ENCODE data around the gene ABHD14A. TPM values are rescaled to one million over a fixed set of nuclear protein-coding genes. Genes with fewer than 3 reads are reported as not detected.

Gene ABHD14A
- total RNA-seq, 2 experiments from 2014 or later: 11.8 to 13.7 TPM

DNA sequence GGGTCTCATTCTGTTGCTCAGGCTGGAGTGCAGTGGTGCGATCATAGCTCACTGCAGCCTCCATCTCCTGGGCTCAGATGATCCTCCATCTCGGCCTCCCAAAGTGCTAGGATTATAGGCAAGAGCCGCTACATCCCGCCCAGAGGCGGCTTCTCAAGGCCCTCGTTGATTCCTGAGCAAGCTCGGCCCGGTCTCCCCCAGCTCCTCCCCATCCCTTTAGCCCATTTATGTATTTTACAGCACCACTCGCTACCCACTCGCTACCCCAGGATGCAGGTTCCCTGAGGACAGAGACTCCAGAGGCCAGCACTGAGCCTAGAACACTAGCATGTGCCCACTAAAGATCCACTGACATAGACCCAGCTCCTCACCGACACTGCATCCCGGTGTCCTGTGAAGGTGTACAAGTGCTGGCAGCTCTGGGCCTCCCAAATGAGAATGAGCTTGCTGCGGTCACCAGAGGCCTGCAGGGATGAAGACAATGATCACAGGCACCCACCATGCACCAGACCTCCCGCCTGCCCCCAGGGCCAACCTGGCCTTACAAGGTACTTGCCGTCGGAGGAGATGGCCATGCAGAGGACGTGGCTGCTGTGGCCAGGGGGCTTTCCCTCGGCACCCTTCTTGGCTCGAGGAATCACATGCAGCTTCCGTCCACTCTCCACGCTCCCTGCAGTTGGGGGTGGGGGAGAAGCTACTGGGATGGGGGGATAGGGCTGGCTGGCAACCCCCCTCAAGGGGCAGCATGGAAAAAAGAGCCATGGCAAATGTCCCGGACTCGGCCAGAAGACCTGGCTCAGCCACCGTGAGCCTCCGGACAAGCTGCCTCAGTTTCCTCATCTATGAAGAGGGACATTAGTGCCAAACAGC lies 38.7 kb upstream of the ABHD14A start:
- CTCF ChIA-PET: no interaction called here
- Mint-ChIP-seq H3K27me3 (no peaks in the 10 kb centered on the region), H3K27ac (no peak overlapping the region), H3K9me3 (ENCODE audit: low read depth) (no peaks in the 10 kb centered on the region), H3K4me1 (peaks cover 31% of the 10 kb centered on the region), H3K36me3 (peaks cover 25% of the 10 kb centered on the region), H3K4me3 (no peak overlapping the region)
- no peak for ATAC-seq
- no peak for DNase-seq

DNA sequence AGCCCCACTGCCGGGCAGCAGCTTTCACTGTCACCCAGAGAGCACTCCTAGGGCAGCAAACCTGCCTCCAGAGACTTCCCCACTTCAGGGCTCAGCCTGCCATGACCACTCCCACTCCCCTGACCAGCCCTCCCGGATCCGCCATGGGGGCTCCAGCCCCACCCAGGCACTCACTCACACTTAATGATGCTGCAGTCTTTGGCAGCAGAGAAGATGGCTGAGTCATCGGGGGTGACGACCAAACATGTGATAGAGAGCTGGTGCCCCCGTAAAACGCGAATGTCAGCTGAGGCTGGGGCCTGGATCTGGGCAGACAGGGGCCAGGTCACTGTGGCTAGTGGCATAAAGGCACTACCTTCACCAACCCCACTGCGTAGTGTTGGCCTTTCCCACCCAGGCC lies 37.9 kb upstream of the ABHD14A start:
- DNase-seq (no peak), ATAC-seq (no peak)
- no peak overlapping the region for H3K4me3 Mint-ChIP-seq
- no peak overlapping the region for H3K27ac Mint-ChIP-seq
- CTCF ChIA-PET: interaction anchor here (0.7 kb wide), 1 partner anchor 251 kb away, joined by 3 read pairs; no protein-coding TSS in a partner anchor
- H3K4me1 Mint-ChIP-seq: peaks cover 33% of the 10 kb centered on the region
- H3K36me3 Mint-ChIP-seq: peaks cover 23% of the 10 kb centered on the region
- no peaks in the 10 kb centered on the region for H3K27me3 Mint-ChIP-seq
- no peaks in the 10 kb centered on the region for H3K9me3 Mint-ChIP-seq (ENCODE audit: low read depth)

DNA sequence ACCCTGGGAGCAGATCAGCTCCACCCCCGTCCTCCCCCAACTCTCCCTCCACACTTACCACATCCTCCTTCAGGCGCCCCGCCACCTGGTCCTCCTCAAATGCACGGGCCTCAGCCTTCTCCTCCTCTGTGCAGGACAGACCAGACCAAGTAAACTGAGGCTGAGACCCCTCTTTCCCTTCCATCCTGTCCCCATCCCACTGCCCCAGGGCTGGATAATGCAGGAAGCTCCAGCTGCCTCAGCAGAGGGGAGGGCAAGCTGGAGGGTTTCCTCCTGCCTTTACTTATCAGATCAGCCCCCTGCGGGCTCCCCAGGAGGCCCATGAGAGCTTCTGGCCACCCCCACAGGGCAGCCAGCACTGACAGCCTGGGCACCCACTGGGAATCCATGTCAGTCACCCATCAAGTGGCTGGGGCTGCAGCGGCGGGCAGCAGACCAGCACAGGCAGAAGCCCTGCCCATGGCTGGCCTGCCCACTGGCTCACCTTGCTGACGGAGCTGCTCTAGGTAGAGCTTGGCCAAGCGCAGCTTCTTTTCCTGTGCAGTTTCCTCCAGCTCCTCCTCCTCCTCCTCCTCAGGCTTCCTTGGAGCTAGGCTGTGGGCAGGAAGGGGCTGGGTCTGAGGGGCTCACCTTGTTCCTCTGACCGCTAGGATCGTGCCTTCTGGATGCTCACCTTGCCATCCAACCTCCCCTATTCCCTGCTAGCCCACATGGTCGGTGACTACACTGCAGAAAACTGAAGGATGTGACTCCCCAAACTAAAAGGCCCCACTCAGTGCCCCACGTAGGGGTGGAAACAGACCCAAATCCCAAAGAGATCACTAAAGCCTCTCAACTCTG lies 37.0 kb upstream of the ABHD14A start:
- ATAC-seq (no peak), DNase-seq (no peak)
- H3K27ac Mint-ChIP-seq: peak overlapping the region; percentile 54
- CTCF ChIA-PET: interaction anchor here (1.4 kb wide), 1 partner anchor 36 kb away, joined by 4 read pairs; the partner anchor contains the start of gene ABHD14B
- H3K27me3 Mint-ChIP-seq: no peaks in the 10 kb centered on the region
- no peak overlapping the region for H3K4me3 Mint-ChIP-seq
- no peaks in the 10 kb centered on the region for H3K9me3 Mint-ChIP-seq (ENCODE audit: low read depth)
- peaks cover 23% of the 10 kb centered on the region for H3K36me3 Mint-ChIP-seq
- peaks cover 41% of the 10 kb centered on the region for H3K4me1 Mint-ChIP-seq

DNA sequence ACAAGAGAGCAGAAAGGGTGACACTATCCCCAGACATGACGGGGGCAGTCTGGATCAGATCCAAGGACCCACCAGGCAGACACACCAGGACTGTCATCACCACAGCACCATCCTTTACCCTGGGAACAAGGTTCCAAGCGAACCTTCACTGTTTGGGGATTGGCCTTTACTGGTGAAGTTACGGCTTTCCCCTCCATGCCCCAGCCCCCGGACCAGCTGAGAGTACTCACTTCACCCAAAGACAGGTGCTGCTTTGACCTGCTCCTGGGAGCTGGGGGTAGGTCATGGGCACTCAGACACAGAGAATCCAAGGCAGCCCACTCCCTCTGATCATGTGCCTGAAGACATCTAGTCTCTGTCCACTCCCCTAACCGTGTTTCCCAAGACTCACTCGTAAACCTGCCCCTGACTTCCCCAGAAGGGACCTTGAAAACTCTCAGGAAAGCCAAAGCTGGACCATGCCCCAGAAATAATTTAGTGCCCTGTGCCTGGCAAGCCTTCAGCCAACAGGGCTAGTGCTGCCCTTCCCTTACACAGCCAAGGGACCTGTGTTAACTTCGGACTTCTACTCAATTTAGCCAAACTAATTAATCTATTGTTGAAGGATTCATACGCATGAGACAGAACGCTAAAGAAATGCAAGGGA lies 36.0 kb upstream of the ABHD14A start:
- no peak overlapping the region for H3K27ac Mint-ChIP-seq
- DNase-seq (no peak), ATAC-seq (no peak)
- H3K27me3 Mint-ChIP-seq: no peaks in the 10 kb centered on the region
- peaks cover 46% of the 10 kb centered on the region for H3K4me1 Mint-ChIP-seq
- H3K36me3 Mint-ChIP-seq: peaks cover 21% of the 10 kb centered on the region
- CTCF ChIA-PET: interaction anchor here (1.4 kb wide), 1 partner anchor 35 kb away, joined by 4 read pairs; the partner anchor contains the start of gene ABHD14B
- no peak overlapping the region for H3K4me3 Mint-ChIP-seq
- no peaks in the 10 kb centered on the region for H3K9me3 Mint-ChIP-seq (ENCODE audit: low read depth)

DNA sequence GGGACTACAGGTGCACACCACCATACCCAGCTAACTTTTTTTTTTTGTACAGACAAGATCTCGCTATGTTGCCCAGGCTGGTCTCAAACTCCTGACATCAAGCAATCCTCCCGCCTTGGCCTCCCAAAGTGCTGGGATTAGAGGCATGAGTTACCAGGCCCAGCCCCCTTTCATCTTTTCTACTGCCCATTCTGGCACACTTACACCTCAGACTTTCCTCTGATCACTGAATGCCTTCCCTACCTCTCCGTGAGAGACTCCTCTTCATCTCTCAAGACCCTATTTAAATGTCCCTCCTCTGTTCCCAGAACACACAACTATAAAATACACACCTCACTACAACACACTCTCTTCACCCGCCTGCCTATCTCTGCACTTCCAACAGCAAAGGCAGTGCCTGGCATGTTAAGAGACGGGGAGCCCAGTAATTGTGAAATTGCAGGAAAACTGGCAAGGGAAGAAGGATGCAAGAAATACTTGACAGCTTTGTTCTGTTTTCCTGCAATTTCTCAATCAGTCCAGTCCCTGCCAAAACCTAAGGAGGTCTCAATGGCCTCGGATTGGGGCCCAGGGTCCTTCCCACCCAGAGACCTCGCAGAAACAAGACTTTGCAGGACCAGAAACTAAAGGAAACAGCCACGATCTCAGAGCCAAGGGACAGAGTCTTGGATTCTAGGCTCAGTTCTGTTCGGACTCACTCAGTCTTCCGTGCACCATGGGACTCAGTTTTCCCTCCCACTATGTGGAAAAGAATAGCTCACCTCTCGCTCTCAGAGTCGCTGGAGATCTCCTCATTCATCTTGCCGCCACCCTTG lies 34.0 kb upstream of the ABHD14A start:
- Mint-ChIP-seq H3K27ac (peak overlapping the region; percentile 66), H3K27me3 (no peaks in the 10 kb centered on the region), H3K4me1 (peaks cover 46% of the 10 kb centered on the region), H3K36me3 (peaks cover 14% of the 10 kb centered on the region), H3K4me3 (peak overlapping the region; percentile 80), H3K9me3 (ENCODE audit: low read depth) (no peaks in the 10 kb centered on the region)
- CTCF ChIA-PET: interaction anchor here (0.6 to 4.9 kb wide), 22 partner anchors 14 to 441 kb away, joined by 3 to 65 read pairs (median 4); partner anchors contain the start of genes ABHD14A, ABHD14B, ACY1 and DCAF1
- DNase-seq: peak; percentile 39
- ATAC-seq: no peak

DNA sequence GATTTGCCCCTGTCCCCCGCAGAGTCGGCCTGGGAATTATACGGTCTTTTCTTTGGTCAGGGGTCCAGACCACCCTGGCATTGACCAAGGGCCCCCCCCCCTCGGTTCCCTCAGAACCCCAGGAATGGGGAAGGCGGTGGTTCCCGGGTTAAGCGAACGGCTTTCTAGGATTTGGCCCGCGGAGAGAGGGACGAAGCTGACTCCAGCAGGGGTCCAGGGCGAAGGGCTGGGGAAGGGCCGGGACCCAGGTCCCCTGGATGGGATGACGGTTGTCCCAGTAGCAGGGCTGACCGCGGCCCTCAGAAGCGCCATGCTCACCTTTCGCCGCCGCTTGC lies 33.4 kb upstream of the ABHD14A start:
- peak overlapping the region; percentile 66 for H3K27ac Mint-ChIP-seq
- peak overlapping the region; percentile 80 for H3K4me3 Mint-ChIP-seq
- DNase-seq (no peak), ATAC-seq (no peak)
- H3K9me3 Mint-ChIP-seq (ENCODE audit: low read depth): no peaks in the 10 kb centered on the region
- H3K27me3 Mint-ChIP-seq: no peaks in the 10 kb centered on the region
- H3K4me1 Mint-ChIP-seq: peaks cover 46% of the 10 kb centered on the region
- CTCF ChIA-PET: interaction anchor here (0.6 to 4.9 kb wide), 22 partner anchors 14 to 441 kb away, joined by 3 to 65 read pairs (median 4); partner anchors contain the start of genes ABHD14A, ABHD14B, ACY1 and DCAF1
- H3K36me3 Mint-ChIP-seq: peaks cover 11% of the 10 kb centered on the region

DNA sequence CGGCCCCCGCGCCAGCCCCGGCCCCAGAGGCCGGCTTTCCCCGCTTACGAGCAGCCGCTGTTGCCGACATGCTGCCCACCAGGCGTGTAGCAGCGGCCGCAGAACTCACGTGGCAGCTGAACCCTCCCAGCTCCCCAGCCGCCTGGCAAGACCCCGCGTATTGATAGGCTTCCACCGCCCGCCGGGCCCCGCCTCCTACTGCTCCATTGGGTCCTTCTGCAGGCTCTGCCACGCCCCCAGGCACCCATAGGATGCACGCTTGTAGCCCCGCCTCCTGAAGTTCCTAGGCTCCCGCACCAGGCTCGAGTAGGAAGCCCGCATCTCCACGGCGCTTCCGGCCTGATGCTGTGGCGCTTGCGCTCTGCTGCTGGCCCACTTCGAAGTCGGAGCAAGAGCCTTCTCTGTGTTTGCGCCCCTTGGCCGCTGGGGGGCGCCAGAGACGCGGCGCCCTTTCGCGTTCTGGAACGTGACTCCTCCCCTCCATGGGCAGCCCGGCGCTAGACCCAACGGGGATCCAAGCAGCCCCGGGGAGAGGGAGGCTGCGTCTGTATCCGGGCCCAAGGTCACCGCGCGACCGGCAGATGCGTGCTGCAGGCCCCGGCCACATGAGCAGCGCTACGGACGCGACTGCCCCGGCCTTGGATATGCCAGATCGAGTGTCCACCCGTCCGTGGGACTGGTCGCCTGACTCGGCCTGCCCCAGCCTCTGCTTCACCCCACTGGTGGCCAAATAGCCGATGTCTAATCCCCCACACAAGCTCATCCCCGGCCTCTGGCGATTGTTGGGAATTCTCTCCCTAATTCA lies 32.9 kb upstream of the ABHD14A start, which contains the start of the genes PARP3 and RRP9:
PARP3 (plus strand) TSS at position 566 of the 805 bp plus-strand sequence. CDS start 993 bp downstream, outside the sequence.
RRP9 (minus strand) TSS at position 107 of the 805 bp plus-strand sequence; CDS start at position 70, 37 bp downstream.
- DNase-seq (peak; percentile 100), ATAC-seq (peak; percentile 94)
- H3K4me3 Mint-ChIP-seq: peak within 1 kb of the TSS; percentile 80
- H3K27me3 Mint-ChIP-seq: no peaks in the 10 kb centered on the region
- peaks cover 11% of the 10 kb centered on the region for H3K36me3 Mint-ChIP-seq
- H3K27ac Mint-ChIP-seq: peak within 1 kb of the TSS; percentile 88
- H3K9me3 Mint-ChIP-seq (ENCODE audit: low read depth): no peaks in the 10 kb centered on the region
- CTCF ChIA-PET: interaction anchor here (0.6 to 4.9 kb wide), 33 partner anchors 11 to 442 kb away, joined by 3 to 65 read pairs (median 3); partner anchors contain the start of genes ABHD14A, ABHD14B, ACY1 and DCAF1
- H3K4me1 Mint-ChIP-seq: peaks cover 46% of the 10 kb centered on the region

DNA sequence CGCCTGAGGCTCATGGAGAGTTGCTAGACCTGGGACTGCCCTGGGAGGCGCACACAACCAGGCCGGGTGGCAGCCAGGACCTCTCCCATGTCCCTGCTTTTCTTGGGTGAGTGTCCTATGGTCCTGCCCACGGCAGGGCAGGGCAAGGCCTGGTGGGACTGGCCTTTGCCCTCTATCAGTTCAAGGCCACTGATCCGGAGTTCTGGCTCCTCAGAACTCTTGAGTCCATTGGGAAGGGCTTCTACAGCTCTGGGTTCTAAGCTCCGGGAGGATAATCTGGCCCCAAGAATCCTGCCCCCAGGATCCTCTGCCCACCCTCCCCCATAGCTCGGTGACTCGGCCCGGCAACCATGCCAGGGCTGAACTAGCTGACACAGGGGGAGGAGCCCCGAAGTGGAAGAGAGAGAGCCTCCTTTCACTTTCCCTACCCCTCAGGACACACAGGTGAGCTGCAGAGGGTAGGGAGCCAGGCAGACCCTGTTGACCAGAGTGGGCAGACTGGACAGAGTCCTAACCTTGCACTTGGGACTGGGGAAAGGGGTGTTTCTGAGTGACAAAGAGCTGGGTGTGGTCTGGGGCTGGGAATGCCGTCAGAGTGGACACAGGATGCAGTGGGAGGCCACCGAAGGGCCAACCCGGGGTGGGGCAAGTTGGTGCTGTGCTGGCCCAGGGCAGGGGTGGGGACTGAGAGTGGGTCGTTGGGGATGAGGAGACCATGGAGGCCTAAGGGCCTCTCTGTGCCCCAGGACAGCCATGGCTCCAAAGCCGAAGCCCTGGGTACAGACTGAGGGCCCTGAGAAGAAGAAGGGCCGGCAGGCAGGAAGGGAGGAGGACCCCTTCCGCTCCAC lies 32.0 kb upstream of the ABHD14A start:
- peaks cover 40% of the 10 kb centered on the region for H3K4me1 Mint-ChIP-seq
- CTCF ChIA-PET: interaction anchor here (0.6 to 4.9 kb wide), 19 partner anchors 10 to 443 kb away, joined by 3 to 65 read pairs (median 4); partner anchors contain the start of genes ABHD14A, ABHD14B, ACY1 and DUSP7
- H3K27ac Mint-ChIP-seq: peak overlapping the region; percentile 88
- peaks cover 5% of the 10 kb centered on the region for H3K36me3 Mint-ChIP-seq
- H3K4me3 Mint-ChIP-seq: peak overlapping the region; percentile 80
- no peaks in the 10 kb centered on the region for H3K9me3 Mint-ChIP-seq (ENCODE audit: low read depth)
- no peaks in the 10 kb centered on the region for H3K27me3 Mint-ChIP-seq
- ATAC-seq: peak; percentile 13
- peak; percentile 82 for DNase-seq

DNA sequence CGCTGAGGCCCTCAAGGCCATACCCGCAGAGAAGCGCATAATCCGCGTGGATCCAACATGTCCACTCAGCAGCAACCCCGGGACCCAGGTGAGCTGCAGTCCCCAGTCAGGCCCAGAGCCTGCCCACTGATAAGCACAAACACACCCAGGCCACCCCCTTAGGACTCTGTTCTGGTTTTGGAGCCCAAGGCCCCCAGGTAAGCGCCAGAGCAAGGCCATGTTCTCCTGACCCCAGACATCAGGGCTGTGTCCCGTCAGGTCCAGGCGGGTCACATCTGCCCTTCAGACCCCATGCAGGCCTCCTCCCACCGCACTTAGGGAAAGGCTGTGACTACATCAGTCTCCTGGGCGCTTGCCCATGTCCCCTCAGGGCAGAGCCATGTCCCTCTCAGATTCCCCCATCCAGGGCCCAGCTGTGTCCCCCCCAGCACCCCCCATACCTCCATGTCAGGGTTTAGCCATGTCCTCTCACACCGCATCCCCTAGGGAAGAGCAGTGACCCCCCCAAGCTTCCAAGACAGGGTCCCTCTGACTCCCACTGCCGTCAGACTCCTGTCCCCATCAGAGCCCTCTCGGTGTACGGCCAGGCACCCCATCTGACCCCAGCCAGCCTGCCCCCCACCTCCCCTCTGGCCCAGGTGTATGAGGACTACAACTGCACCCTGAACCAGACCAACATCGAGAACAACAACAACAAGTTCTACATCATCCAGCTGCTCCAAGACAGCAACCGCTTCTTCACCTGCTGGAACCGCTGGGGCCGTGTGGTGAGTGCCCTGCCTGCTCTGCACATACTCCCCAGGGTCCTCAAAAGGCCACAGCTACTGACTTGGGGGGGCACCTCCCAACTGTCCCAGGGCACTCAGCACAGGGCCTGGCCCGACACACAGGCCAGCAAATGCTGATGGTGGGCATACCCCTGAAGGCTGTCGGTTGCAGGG lies 31.1 kb upstream of the ABHD14A start:
- Mint-ChIP-seq H3K4me1 (peaks cover 34% of the 10 kb centered on the region), H3K36me3 (peaks cover 5% of the 10 kb centered on the region), H3K27ac (no peak overlapping the region), H3K4me3 (no peak overlapping the region), H3K9me3 (ENCODE audit: low read depth) (no peaks in the 10 kb centered on the region), H3K27me3 (no peaks in the 10 kb centered on the region)
- DNase-seq (no peak), ATAC-seq (no peak)
- CTCF ChIA-PET: interaction anchor here (0.8 to 4.9 kb wide), 16 partner anchors 9 to 427 kb away, joined by 3 to 65 read pairs (median 4); partner anchors contain the start of genes ABHD14A, ABHD14B, ACY1 and DUSP7

DNA sequence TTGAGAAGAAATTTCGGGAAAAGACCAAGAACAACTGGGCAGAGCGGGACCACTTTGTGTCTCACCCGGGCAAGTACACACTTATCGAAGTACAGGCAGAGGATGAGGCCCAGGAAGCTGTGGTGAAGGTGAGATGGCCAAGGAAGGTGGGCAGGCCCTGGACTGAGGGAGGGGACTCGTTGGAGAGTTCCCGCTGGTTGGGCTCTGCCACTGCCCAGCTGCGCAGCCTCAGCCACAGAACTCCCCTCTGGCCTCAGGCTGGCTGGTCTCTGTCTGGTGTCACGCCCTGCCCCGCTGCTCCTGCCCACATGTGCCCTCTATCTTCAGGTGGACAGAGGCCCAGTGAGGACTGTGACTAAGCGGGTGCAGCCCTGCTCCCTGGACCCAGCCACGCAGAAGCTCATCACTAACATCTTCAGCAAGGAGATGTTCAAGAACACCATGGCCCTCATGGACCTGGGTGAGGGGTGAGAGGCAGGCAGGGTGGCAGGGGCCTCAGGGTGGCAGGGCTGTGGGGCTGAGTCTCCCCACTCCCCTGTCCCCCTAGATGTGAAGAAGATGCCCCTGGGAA lies 30.3 kb upstream of the ABHD14A start:
- Mint-ChIP-seq H3K4me1 (peaks cover 29% of the 10 kb centered on the region), H3K27ac (no peak overlapping the region), H3K9me3 (ENCODE audit: low read depth) (no peaks in the 10 kb centered on the region), H3K36me3 (peaks cover 5% of the 10 kb centered on the region), H3K27me3 (no peaks in the 10 kb centered on the region), H3K4me3 (no peak overlapping the region)
- CTCF ChIA-PET: interaction anchor here (0.9 to 4.9 kb wide), 4 partner anchors 29 to 200 kb away, joined by 3 to 65 read pairs (median 14); partner anchors contain the start of genes ABHD14A, ABHD14B and ACY1
- ATAC-seq: no peak
- DNase-seq: no peak
